Upper lobe of left lung (tissue), 4 donors: ENCODE data around the gene CNN3.

Experiments
- EP300 ChIP-seq, 4 donors: sonication (generic); formaldehyde crosslinking; IDR thresholded peaks; one replicate each; pipeline ENCODE4 v1.5.1; 2017; ENCODE audit warnings: antibody characterized with exemption in 4 of 4, control low read depth in 2 of 4
- POLR2AphosphoS5 ChIP-seq, 2 donors: sonication (generic); formaldehyde crosslinking; IDR thresholded peaks; one replicate each; pipeline ENCODE4 v1.5.1; 2017; ENCODE audit warnings: antibody characterized with exemption in 2 of 2

DNA sequence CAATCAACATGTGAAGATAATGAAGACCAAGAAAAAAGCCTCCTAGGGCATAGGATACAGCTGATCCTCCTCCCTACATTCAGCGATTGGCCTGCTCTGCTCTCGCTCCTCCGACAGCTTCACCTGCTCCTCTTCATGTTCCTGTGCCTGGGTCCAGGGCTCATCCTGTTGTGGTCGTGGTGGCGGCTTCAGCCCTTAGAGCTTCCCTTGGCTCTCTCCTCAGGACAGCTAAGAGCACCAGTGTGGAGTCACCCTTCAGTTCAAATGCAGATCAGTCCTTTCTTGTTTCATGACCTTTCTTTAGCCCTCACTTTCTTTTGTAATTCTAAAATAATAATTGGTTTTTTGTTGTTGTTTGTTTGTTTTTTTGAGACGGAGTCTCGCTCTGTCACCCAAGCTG is 18.7 kb downstream of the CNN3 start:
- no peak for TF ChIP-seq EP300 (IDR thresholded peaks at IDR 0.05)
- no peak for TF ChIP-seq POLR2AphosphoS5 (IDR thresholded peaks at IDR 0.05)
